ENCODE results near the gene RSAD1.

GRCh38 chr17:50474523-50474922, 4.1 kb upstream of the RSAD1 start:
- no peak for TF ChIP-seq POLR2A (IDR thresholded peaks at IDR 0.05)
- TF ChIP-seq CTCF (IDR thresholded peaks at IDR 0.05) = no peak
